NT2/D1 (cell line): ENCODE data around the gene IPO9.

ENCODE experiments used
- DNase-seq: peaks from one replicate; pipeline ENCODE4 v3.0.0-alpha.2; 2011; ENCODE audit warnings: low read depth, low spot score
- H3K27me3 ChIP-seq: 2 replicates; pipeline ENCODE4 v1.6.0; 2011; ENCODE audit warnings: mild to moderate bottlenecking; ENCODE audit not compliant: insufficient read length, insufficient read depth
- H3K36me3 ChIP-seq: 2 replicates; pipeline ENCODE4 v1.6.1; 2011; ENCODE audit warnings: mild to moderate bottlenecking, low read length, mixed read lengths; ENCODE audit not compliant: insufficient read depth, insufficient read length
- H3K4me1 ChIP-seq: 2 replicates; pipeline ENCODE4 v1.5.1; 2011; ENCODE audit not compliant: insufficient read depth, insufficient read length
- H3K4me3 ChIP-seq: 2 replicates; pipeline ENCODE4 v1.5.1; 2011; ENCODE audit warnings: low read depth; ENCODE audit not compliant: insufficient read length
- H3K9ac ChIP-seq: 2 replicates; pipeline ENCODE4 v1.6.0; 2011; ENCODE audit warnings: low read depth; ENCODE audit not compliant: insufficient read length
- H3K9me3 ChIP-seq: 2 replicates; pipeline ENCODE4 v1.5.1; 2011; ENCODE audit warnings: mild to moderate bottlenecking, low read length; ENCODE audit not compliant: insufficient read depth
- SUZ12 ChIP-seq: IDR thresholded peaks from 2 replicates; pipeline ENCODE4 v1.6.1; 2011; ENCODE audit not compliant: insufficient read length, insufficient read depth; ENCODE audit errors: extremely low read depth
- YY1 ChIP-seq: IDR thresholded peaks from 2 replicates; pipeline ENCODE4 v1.6.1; 2011; ENCODE audit not compliant: insufficient read length, insufficient read depth
- ZNF274 ChIP-seq: IDR thresholded peaks from 2 replicates; pipeline ENCODE4 v1.6.1; 2011; ENCODE audit warnings: mild to moderate bottlenecking, low read depth, low read length

The IPO9 gene

DNA sequence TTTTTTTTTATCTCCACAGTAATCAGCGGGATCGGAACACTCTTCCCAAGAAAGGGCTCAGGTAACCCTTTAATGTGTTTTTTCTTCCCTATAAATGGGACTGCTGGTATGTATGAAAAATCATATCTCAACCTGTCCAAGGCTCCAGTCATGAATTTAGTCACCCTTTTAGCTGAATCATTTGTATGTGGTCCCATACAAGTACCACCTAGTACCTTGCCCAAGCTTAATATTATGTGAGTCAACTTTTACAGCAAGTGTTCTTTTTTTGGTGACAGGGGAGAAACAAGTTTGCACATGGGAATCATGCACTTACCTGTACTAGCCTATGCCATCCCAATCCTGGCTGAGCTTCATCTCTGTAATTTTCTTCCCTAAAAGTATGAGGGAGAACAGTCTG, 43.7 kb upstream of the IPO9 start:
- TF ChIP-seq SUZ12 (no peak), YY1 (no peak), ZNF274 (no peak)
- H3K9me3 ChIP-seq, result peaks cover 27% of the 10 kb centered on the region

DNA sequence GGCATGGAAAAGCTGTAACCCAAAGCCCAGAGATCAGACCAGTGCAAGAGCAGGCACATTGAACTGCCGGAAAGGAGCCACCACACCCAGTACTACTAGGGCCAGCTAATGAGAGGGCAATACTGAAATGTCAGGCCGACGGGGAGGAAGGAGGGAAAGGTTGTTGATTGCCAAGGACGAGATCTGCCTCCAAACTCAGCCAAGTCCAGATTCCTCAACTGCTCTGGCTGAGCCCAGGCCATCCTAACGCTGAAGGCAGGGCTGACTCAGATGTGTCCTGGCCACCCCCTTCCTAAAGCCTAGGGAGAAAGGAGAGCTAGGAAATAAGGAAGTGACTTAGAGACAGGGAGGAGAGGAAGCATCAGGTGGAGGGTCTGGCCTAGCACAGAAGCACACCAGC, 42.1 kb upstream of the IPO9 start:
- no peak overlapping the region for H3K9ac ChIP-seq
- TF ChIP-seq SUZ12 (no peak), ZNF274 (no peak), YY1 (no peak)
- no peaks in the 10 kb centered on the region for H3K27me3 ChIP-seq
- H3K4me3 ChIP-seq, result no peak overlapping the region
- H3K36me3 ChIP-seq, result peaks cover 94% of the 10 kb centered on the region
- peaks cover 11% of the 10 kb centered on the region for H3K9me3 ChIP-seq
- no peaks in the 10 kb centered on the region for H3K4me1 ChIP-seq
- no peak for DNase-seq

More for the DNA sequence above, 43.7 kb upstream of the IPO9 start:
- H3K36me3 ChIP-seq, result peaks cover 94% of the 10 kb centered on the region
- H3K27me3 ChIP-seq, result no peaks in the 10 kb centered on the region
- no peaks in the 10 kb centered on the region for H3K4me1 ChIP-seq
- no peak overlapping the region for H3K9ac ChIP-seq
- no peak overlapping the region for H3K4me3 ChIP-seq
- no peak for DNase-seq

GRCh38 chr1:201788296-201788695, 40.7 kb upstream of the IPO9 start:
- no peak for DNase-seq
- H3K9me3 ChIP-seq, result no peaks in the 10 kb centered on the region
- no peak overlapping the region for H3K4me3 ChIP-seq
- no peak for TF ChIP-seq ZNF274
- no peak for TF ChIP-seq YY1
- TF ChIP-seq SUZ12, result no peak
- no peak overlapping the region for H3K9ac ChIP-seq
- H3K27me3 ChIP-seq, result no peaks in the 10 kb centered on the region
- peaks cover 4% of the 10 kb centered on the region for H3K4me1 ChIP-seq
- peaks cover 93% of the 10 kb centered on the region for H3K36me3 ChIP-seq

DNA sequence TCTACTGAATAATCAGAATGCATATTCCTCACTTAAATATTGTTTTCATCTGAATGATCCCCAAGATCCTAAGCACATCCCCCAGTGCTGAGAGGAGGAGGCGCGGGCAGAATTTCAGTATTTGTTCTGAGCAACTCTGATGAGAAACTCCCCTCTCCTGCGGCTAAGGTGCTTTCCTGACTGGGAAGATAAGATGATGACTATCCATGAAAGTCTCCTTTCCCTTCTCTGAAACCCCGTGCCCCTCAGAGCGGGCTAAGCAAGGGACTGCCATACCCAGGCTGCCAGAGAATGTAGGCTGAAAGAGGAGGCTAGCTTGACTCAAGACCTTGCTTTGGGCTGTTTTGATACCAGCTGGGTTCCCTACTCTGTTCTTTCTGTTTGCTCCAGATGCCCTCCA, 39.7 kb upstream of the IPO9 start:
- H3K4me1 ChIP-seq, result peaks cover 4% of the 10 kb centered on the region
- no peak overlapping the region for H3K9ac ChIP-seq
- no peak overlapping the region for H3K4me3 ChIP-seq
- no peak for DNase-seq
- H3K9me3 ChIP-seq, result no peaks in the 10 kb centered on the region
- H3K36me3 ChIP-seq, result peaks cover 93% of the 10 kb centered on the region
- no peak for TF ChIP-seq ZNF274
- TF ChIP-seq YY1, result no peak
- no peak for TF ChIP-seq SUZ12
- H3K27me3 ChIP-seq, result no peaks in the 10 kb centered on the region

- DNase-seq, result no peak
- Histone ChIP-seq H3K36me3 (peaks cover 94% of the 10 kb centered on the region), H3K27me3 (no peaks in the 10 kb centered on the region), H3K9ac (no peak overlapping the region), H3K4me3 (no peak overlapping the region), H3K9me3 (no peaks in the 10 kb centered on the region), H3K4me1 (peaks cover 4% of the 10 kb centered on the region)
- TF ChIP-seq YY1, result no peak
- TF ChIP-seq ZNF274, result no peak
- TF ChIP-seq SUZ12, result no peak
Observed at GRCh38 chr1:201790261-201790660, 38.7 kb upstream of the IPO9 start.

- no peak overlapping the region for H3K9ac ChIP-seq
- no peak for DNase-seq
- peaks cover 4% of the 10 kb centered on the region; the same call in 1 of the 2 replicates for H3K9me3 ChIP-seq
- peaks cover 97% of the 10 kb centered on the region for H3K36me3 ChIP-seq
- no peak overlapping the region for H3K4me3 ChIP-seq
- H3K4me1 ChIP-seq, result peaks cover 4% of the 10 kb centered on the region
- H3K27me3 ChIP-seq, result no peaks in the 10 kb centered on the region
- no peak for TF ChIP-seq ZNF274
- TF ChIP-seq SUZ12, result no peak
- TF ChIP-seq YY1, result no peak
Observed at GRCh38 chr1:201791051-201791778, 37.7 kb upstream of the IPO9 start.

DNA sequence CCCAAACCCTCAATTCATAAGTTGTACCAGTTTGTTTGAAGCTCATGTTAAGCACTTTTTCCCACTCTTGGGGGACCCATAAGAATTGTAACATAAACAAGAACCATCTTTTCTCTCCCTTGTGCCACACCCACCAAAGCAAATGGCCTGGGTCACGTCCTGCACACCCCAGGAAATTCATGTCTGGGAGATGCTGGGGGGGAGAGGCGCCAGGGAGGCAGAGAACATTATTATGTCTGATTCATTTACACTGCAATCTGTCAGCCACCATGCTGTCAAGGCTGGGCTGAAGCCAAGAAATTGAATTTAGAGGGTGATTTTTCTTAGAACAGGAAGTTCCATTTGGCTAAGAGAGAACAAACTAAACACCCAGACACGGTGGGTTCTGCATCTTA, 37.2 kb upstream of the IPO9 start:
- Histone ChIP-seq H3K27me3 (no peaks in the 10 kb centered on the region), H3K4me1 (peaks cover 4% of the 10 kb centered on the region), H3K4me3 (no peak overlapping the region), H3K9me3 (peaks cover 4% of the 10 kb centered on the region; the same call in 1 of the 2 replicates), H3K9ac (no peak overlapping the region), H3K36me3 (peaks cover 96% of the 10 kb centered on the region)
- TF ChIP-seq ZNF274 (no peak), SUZ12 (no peak), YY1 (no peak)
- no peak for DNase-seq
